Measurements from ENCODE around the gene KCNG1.

The KCNG1 gene

DNA sequence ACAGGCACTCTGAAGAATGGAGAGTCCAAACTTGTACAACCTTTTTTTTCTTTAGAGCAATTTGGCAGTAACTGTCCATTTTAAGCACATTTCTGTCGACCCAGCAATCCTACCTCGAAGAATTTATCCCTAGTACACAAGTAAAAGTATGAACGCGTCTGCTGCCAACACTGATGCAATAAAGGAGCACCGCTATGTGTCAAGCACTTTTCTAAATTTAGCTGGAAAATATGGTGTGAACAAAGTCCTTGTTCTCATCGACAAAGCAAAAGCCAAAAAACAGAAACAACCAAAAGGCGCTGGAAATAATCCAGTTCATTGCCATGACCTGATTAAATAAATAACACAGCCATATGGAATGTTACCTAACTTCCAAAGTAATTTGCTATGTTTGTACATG lies 65.6 kb downstream of the KCNG1 start:
- H3K9me3 ChIP-seq (replicated peaks; ENCODE audit: insufficient read depth, low read length), result no peaks in the 10 kb centered on the region
- peaks cover 90% of the 10 kb centered on the region for H3K79me2 ChIP-seq (ENCODE audit: low read length)
- no peak overlapping the region for H2AFZ ChIP-seq (ENCODE audit: low read length)
- H3K4me1 ChIP-seq (ENCODE audit: low read length), result peaks cover 43% of the 10 kb centered on the region
- DNase-seq, result no peak
- H3K9me2 ChIP-seq (replicated peaks; ENCODE audit: insufficient read depth, low read length), result no peaks in the 10 kb centered on the region
- no peaks in the 10 kb centered on the region for H3K27me3 ChIP-seq (replicated peaks; ENCODE audit: insufficient read depth, low read length)
- peaks cover 7% of the 10 kb centered on the region; the same call in 1 of the 2 replicates for H4K20me1 ChIP-seq (ENCODE audit: insufficient read depth, low read length)
- peak overlapping the region; percentile 93 for H3K4me2 ChIP-seq (ENCODE audit: low read depth, low read length)
- H3K4me3 ChIP-seq (ENCODE audit: low read length), result peak overlapping the region; percentile 81
- peak overlapping the region; percentile 74; the same call in 1 of the 2 replicates for H3K27ac ChIP-seq (ENCODE audit: low read length)
- peaks cover 4% of the 10 kb centered on the region; the same call in 1 of the 2 replicates for H3K36me3 ChIP-seq (replicated peaks; ENCODE audit: insufficient read depth, low read length)
- peak overlapping the region; percentile 96 for H3K9ac ChIP-seq (ENCODE audit: low read length)
- TF ChIP-seq EZH2phosphoT487 (IDR thresholded peaks at IDR 0.05; ENCODE audit: low read length) (no peak), EZH2 (optimal IDR thresholded peaks at IDR 0.05; ENCODE audit: low read depth, low read length) (no peak), CTCF (IDR thresholded peaks at IDR 0.05; ENCODE audit: low read length) (no peak)
- H3F3A ChIP-seq (ENCODE audit: insufficient read depth, low read length), result peaks cover 21% of the 10 kb centered on the region

DNA sequence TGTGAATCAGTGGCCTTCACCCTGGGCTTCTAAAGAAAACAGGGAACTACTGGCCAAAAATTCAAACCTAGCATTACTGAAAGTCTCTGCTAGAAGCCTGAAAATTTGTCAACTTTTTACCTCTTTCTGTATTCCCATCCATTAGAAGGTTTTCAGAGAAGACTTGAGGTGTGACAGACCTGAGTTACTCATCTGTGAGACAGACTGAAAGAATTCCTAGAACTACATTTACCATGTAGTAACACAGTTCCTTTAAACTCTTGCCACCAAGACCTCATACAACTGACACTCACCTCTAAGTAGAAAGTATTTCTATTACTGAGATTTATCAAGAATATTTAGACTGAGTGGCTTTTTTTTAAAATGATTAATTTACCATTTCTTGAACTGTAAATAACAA lies 69.1 kb downstream of the KCNG1 start:
- Histone ChIP-seq H3K36me3 (replicated peaks; ENCODE audit: insufficient read depth, low read length) (peaks cover 28% of the 10 kb centered on the region), H3K9me2 (replicated peaks; ENCODE audit: insufficient read depth, low read length) (no peaks in the 10 kb centered on the region), H3K27me3 (replicated peaks; ENCODE audit: insufficient read depth, low read length) (no peaks in the 10 kb centered on the region), H4K20me1 (ENCODE audit: insufficient read depth, low read length) (peaks cover 7% of the 10 kb centered on the region; the same call in 1 of the 2 replicates), H3K4me1 (ENCODE audit: low read length) (peaks cover 31% of the 10 kb centered on the region), H3K79me2 (ENCODE audit: low read length) (peaks cover 93% of the 10 kb centered on the region), H2AFZ (ENCODE audit: low read length) (no peak overlapping the region), H3K4me2 (ENCODE audit: low read depth, low read length) (peak overlapping the region; percentile 39), H3K27ac (ENCODE audit: low read length) (peak overlapping the region; percentile 80), H3K4me3 (ENCODE audit: low read length) (peak overlapping the region; percentile 26; the same call in 1 of the 2 replicates), H3K9ac (ENCODE audit: low read length) (peak overlapping the region; percentile 50), H3F3A (ENCODE audit: insufficient read depth, low read length) (peaks cover 21% of the 10 kb centered on the region), H3K9me3 (replicated peaks; ENCODE audit: insufficient read depth, low read length) (no peaks in the 10 kb centered on the region)
- no peak for TF ChIP-seq CTCF (IDR thresholded peaks at IDR 0.05; ENCODE audit: low read length)
- TF ChIP-seq EZH2 (optimal IDR thresholded peaks at IDR 0.05; ENCODE audit: low read depth, low read length), result no peak
- no peak for TF ChIP-seq EZH2phosphoT487 (IDR thresholded peaks at IDR 0.05; ENCODE audit: low read length)
- DNase-seq, result no peak
